Measurements from ENCODE around the gene KCNA5. TPM values are rescaled to one million over a fixed set of nuclear protein-coding genes. Genes with fewer than 3 reads are reported as not detected.
A peak's percentile ranks its signal among the peaks of the same experiment; 100 is the strongest.

KCNA5 gene
- total RNA-seq, 1 donor from 2014 or later: 1.2 TPM

DNA sequence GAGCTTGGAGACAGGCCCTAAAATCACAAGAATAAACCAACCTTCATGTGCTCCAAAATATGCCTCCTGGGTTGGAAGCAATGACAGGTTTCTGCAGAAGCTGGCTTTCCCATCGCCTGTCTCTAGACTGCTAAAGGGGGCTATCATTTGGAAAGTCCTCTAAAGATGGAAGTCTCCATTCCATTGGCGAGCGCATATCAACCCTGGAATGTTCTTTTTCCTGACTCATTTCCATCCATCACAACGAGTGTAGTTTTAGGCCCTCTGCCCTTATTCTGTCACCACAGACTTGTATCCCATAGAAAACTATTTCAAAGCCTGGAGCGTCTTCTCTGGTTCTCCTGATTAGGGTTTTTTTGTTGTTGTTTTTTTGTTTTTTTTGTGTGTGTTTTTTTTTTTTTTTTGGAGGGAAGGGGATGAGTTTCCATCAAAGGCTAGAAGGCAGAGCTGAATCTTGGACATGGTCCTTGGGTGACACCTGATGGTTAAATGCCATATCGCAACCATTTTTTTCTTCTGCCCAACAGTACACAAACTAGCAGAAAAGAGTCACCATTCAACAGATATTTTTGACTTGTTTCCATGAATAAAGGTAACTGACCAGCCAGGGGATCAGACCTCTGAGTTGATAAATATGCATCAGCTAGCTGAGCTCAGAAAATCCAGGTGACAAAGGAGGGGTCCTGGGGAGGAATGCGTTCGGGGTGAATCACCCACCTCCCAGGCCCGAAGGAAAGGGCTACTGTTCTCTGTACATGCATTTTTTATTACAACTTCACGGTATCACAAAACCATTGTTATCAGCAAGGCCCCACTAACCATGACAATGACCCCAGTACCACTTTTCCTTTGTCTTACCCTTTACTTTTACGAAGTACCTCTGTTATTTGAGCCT lies 40.5 kb downstream of the KCNA5 start:
- Mint-ChIP-seq H3K4me1 (ENCODE audit: unreplicated experiment) (no peaks in the 10 kb centered on the region), H3K36me3 (ENCODE audit: low read depth, unreplicated experiment) (no peaks in the 10 kb centered on the region), H3K27me3 (ENCODE audit: unreplicated experiment) (peaks cover 3% of the 10 kb centered on the region), H3K27ac (ENCODE audit: unreplicated experiment) (no peak overlapping the region), H3K4me3 (ENCODE audit: unreplicated experiment) (no peak overlapping the region), H3K9me3 (ENCODE audit: unreplicated experiment) (no peaks in the 10 kb centered on the region)
- peak; percentile 72 for TF ChIP-seq CTCF (IDR thresholded peaks at IDR 0.05; ENCODE audit: unreplicated experiment)
- DNase-seq (ENCODE audit: low spot score): peak; percentile 67

DNA sequence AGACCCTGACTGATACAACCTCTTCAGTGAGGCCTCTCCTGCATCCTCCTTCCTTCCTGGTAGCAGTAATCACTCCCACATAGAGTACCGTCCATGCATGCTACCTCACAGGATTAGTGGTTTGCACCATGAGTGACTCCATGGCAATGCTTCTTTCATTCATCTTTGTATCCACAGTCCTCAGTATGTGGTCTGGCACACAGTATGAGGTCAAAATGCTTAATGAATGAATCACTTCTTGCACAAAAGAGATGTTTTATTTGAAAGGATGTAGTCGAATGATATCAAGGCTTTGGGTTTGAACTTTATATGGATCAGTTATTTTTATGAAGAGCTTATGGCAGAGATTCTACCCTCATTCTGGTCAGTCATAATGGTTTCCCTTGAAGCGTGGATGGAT lies 42.2 kb downstream of the KCNA5 start:
- H3K4me3 Mint-ChIP-seq (ENCODE audit: unreplicated experiment): no peak overlapping the region
- no peaks in the 10 kb centered on the region for H3K4me1 Mint-ChIP-seq (ENCODE audit: unreplicated experiment)
- no peak overlapping the region for H3K27ac Mint-ChIP-seq (ENCODE audit: unreplicated experiment)
- peaks cover 3% of the 10 kb centered on the region for H3K27me3 Mint-ChIP-seq (ENCODE audit: unreplicated experiment)
- DNase-seq (ENCODE audit: low spot score): no peak
- no peaks in the 10 kb centered on the region for H3K9me3 Mint-ChIP-seq (ENCODE audit: unreplicated experiment)
- no peaks in the 10 kb centered on the region for H3K36me3 Mint-ChIP-seq (ENCODE audit: low read depth, unreplicated experiment)
- no peak for TF ChIP-seq CTCF (IDR thresholded peaks at IDR 0.05; ENCODE audit: unreplicated experiment)

DNA sequence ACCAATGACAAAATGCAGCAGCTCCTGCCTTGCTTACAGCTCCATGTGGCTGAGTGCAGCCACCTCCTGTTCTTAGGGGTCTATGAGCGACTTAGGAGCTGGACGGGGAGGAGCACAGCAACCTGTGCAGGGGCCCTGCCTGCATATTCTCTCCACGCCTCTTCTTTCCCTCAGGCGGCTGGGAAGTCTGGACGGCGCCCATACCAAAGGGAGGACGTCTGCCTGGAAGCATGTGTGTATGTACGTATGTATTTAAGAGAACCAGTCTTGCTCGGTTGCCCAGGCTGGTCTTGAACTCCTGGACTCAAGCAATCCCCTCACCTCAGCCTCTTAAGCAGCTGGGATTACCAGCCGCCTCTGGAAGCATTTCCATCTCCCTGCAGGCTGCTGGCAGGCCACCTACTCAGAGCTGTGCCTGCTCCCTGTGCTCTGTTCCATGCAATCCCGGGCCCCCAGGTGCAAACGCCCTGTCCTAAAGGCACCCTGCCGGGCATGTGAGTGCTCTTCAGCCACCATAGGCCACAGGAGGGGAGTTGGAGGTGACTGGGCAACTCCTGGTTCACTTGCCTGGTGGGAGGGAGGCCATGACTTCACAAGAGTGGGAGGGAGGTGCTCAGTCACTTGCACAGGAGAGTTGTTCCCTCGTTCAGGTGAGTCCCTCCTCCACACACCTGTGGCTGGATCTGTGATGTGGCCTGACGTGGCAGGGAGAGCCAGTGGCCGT lies 44.3 kb downstream of the KCNA5 start:
- Mint-ChIP-seq H3K27ac (ENCODE audit: unreplicated experiment) (no peak overlapping the region), H3K9me3 (ENCODE audit: unreplicated experiment) (no peaks in the 10 kb centered on the region), H3K27me3 (ENCODE audit: unreplicated experiment) (peaks cover 3% of the 10 kb centered on the region), H3K4me1 (ENCODE audit: unreplicated experiment) (no peaks in the 10 kb centered on the region), H3K4me3 (ENCODE audit: unreplicated experiment) (no peak overlapping the region), H3K36me3 (ENCODE audit: low read depth, unreplicated experiment) (no peaks in the 10 kb centered on the region)
- no peak for TF ChIP-seq CTCF (IDR thresholded peaks at IDR 0.05; ENCODE audit: unreplicated experiment)
- DNase-seq (ENCODE audit: low spot score): no peak

DNA sequence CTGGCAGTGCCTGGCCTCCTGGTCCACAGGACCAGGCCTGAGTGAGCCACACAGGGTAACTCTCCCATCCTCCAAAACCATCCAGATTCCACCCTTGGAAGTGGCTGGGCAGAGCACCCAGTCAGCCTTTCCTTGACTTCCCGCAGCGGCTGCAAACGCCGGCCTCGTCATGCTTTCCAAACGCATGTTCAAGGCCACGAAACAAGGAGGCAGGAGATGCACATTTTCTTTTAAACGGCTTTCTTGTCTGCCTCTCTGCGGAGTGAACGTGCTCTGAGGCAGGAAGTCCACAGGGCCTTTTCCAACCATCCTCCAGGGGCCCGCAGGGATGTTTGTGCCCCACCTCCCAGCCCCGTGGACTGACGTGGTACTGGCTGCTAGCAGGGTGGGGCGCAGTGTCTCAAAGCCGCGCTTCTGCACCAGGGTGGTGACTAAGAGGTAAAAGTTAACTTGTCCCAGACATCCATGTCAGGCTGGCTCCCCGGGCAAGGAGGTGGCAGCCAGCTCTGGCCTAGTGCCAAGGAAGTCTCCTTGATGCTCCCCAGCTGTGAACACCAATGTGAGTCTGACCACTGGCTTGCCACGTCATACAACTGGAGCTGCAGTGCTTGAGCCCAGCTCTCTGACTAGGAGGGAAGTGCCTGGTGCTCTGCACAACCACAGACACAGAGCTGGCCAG lies 45.0 kb downstream of the KCNA5 start:
- Mint-ChIP-seq H3K27me3 (ENCODE audit: unreplicated experiment) (peaks cover 2% of the 10 kb centered on the region), H3K9me3 (ENCODE audit: unreplicated experiment) (no peaks in the 10 kb centered on the region), H3K36me3 (ENCODE audit: low read depth, unreplicated experiment) (no peaks in the 10 kb centered on the region), H3K4me1 (ENCODE audit: unreplicated experiment) (no peaks in the 10 kb centered on the region), H3K4me3 (ENCODE audit: unreplicated experiment) (no peak overlapping the region), H3K27ac (ENCODE audit: unreplicated experiment) (no peak overlapping the region)
- no peak for DNase-seq (ENCODE audit: low spot score)
- no peak for TF ChIP-seq CTCF (IDR thresholded peaks at IDR 0.05; ENCODE audit: unreplicated experiment)
